Activated CD4-positive, alpha-beta T cell treated with anti-CD3 and anti-CD28 coated beads for 1 hour (primary cell): ENCODE measurements around the gene NSUN7.
"Not testable (repeated sequence)": the region's sequence is repeated elsewhere in the genome, so short reads cannot be mapped to it uniquely, and the experiment has no call there.

Experiments
- DNase-seq: peaks from one replicate; pipeline ENCODE4 v3.0.0-alpha.2; 2020

NSUN7 gene

DNA sequence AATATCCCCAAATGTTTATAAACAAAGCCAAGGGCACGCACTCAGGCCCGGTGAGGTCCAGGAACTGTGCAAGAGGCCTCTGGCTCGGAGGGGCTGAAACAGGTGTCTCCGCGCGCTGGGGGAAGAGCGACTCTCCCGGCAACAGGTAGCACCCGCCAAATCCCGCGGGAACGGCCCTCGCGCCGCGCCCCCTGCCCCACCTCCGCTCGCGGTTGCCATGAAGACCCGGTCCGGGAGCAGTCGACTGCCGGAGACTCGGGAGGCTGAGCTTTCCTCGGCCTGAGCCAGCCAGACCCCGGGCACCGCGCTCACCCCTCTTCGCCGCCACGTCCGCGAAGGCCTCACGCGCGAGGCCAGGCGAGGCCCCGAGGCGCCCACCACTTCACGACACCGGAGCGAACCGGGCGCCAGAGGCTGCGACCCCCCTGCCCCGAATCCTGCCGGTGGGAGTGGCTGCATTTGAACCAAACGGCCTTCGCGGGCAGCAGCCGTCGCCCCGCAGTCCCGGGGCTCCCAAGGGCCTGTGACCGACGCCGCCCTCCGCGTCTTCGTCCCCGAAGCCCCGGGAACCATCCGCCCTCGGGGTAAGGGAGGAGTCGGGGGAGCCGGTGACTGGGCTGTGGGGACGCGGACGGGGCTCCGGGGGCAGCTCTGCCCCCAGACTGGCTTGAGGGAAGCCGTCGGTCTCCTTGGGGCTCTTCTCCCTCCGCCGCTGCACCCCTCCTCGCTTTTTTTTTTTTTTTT is at the start of gene NSUN7:
Gene NSUN7, plus strand, starts transcription at position 239 of the 744 bp plus-strand sequence. CDS start 739 bp downstream, outside the sequence.
- no peak for DNase-seq

DNA sequence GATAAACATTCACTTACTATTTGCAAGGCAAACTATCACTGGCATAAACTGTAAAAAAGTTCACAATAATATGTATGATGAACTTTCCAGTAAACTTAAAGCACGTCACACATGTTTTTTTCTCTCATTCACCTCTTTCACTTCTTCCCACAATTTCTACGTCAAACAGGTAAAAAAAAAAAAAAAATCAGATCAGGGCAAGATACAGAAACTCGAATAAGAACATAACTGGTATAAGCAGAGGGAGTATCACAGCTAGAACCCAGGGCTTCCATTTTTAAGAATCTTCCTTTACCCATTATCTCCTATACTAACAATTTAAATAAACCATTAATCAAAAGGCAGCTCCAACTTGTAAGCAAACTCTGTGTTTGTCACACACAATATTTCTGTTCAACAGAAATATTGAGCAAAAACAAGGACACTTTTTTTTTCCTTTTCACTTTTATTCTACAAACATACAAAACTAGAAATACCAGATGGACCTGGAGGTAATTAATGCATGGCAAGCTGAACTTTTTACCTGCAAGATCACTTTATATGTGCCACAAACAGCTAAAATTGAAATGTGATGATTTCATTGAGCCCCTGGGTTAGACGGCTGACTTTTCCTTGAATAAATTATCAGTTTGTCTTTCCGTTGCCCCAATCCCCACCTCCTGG is 47.5 kb upstream of the NSUN7 start:
- no peak for DNase-seq

GRCh38 chr4:40702800-40703151 is 47.0 kb upstream of the NSUN7 start:
- DNase-seq, result no peak

DNA sequence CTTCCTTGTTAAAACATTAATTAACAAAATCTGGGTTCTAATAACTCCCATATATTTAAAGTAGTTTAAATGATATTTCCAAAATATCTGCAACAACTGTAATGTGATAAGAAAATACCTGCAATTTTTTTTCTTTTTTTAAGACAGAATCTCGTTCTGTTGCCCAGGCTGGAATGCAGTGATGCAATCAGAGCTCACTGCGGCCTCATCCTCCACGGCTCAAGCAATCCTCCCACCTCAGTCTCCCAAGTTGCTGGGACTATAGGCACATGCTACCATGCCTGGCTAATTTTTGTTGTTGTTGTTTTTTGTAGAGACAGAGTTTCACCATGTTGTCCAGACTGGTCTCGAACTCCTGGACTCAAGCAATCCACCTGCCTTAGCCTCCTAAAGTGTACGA is 45.7 kb upstream of the NSUN7 start:
- DNase-seq, result no peak

DNA sequence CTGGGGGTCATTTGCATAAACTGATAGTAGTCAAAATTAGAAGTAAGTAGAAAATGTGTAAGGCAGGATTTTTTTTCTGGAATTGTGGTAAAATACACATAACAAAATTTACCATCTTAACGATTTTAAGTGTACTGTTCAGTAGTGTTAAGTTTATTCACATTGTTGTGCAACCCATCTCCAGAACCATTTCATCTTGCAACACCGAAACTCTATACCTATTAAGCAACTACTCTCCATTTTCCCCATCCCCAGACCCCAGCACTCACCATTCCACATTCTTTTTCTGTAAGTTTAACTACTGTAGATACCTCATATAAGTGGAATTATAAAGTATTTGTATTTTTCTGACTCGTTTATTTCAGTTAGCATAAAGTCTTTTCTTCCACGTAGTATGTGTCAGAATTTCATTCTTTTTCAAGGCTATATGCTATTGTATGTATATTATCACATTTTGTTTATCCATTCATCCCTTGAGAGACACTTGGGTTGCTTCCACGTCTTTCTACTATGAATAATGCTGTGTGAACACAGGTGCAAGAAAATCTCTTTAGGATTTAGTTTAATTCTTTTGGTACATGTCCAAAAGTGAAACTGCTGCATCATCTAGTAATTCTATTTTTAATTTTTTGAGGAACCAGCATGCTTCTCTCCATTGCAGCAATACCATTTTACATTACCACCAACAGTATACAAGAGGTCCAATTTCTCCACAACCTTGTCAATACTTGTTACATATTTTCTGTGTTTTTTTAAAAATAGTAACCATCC is 39.1 kb upstream of the NSUN7 start:
- DNase-seq, result no peak

- DNase-seq, result not testable (repeated sequence)
These were observed 36.8 kb upstream of the NSUN7 start for GRCh38 chr4:40713001-40713400.

DNA sequence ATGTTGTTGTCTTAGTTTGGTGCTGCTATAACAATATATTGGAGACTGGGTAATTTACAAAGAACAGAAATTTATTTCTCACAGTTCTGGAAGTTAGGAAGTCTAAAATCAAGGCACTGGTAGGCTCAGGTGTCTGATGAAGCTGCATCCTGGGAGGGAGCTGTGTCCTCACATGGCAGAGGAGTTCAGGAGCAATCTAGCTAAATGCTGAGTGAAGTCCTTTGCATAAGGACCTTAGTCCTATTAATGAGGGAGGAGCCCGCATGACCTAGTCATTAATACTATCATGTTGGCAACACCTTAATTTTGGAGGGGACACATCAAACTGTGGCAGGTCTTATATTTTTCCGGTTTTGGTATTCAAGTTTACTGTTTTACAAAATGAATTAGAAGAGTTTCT is 36.0 kb upstream of the NSUN7 start:
- no peak for DNase-seq

- DNase-seq, result no peak
These were observed 31.2 kb upstream of the NSUN7 start for GRCh38 chr4:40718586-40718985.

- DNase-seq, result no peak
These were observed 30.6 kb upstream of the NSUN7 start for GRCh38 chr4:40719008-40719623.

- DNase-seq, result no peak
These were observed 29.4 kb upstream of the NSUN7 start for GRCh38 chr4:40720351-40720750.

DNA sequence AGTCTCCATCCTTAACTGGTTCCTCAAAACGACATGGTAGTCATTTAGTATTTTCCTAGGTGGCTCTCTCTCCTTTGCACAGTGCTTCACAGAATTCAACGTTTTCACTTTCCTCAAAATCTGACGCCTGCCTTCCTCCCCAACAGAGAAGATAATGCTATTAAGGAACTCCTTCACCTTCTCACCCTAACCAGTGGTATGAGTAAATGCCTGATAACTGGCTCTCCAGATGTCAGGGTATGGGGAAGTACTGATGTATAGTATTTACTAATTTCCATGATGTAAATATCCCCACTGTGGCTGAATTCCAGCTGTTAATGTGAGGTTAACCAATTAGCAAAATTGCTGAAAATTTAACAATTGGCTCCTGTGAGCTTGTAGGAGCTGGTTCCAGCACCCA is 28.8 kb upstream of the NSUN7 start:
- no peak for DNase-seq

GRCh38 chr4:40721730-40722171 is 28.0 kb upstream of the NSUN7 start:
- no peak for DNase-seq

DNA sequence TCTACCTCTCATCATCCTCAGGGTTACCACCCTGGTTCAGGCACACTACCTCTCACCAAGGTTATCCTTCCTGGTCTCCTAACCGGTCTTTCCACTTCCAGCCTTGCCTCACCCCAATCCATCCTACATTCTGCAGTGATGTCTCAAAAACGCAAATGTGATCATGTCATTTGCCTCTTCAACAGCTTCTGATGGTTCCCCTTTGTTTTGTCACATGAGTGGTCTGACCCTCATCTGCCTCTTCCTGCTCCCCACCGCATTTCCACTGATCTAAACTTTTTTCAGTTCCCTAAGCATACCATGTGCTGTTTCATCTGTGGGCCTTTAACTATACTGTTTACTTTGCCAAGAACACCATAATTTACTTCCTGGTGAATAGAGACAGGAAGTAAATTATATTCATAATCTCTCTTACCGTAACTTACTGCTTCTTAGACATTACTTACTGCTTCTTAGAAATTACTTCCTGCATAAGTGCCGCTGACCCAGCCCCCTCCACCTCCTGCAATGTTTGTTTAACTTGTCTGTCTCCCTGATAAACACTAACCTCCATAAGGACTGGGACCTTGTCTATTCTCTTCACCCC is 27.1 kb upstream of the NSUN7 start:
- DNase-seq, result no peak

- no peak for DNase-seq
These were observed 26.0 kb upstream of the NSUN7 start for GRCh38 chr4:40723728-40724127.

DNA sequence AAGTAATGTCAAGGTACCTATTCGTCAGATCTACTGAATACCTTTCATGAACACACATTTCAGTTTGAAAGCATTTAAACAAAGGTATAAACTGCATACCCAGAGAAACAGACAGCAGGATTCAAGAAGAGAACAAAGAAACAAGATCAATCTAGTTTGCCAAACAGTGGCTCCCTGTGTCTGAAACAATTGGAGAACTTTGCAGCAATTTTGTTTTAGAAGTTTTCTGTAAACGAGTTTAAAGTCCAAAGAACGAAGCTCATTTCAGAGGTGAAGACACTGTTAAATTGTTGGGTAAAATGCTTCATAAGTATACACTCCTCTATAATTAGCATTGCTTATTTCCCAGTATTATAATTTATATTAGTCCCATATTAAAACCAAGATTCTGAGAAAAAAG is 21.4 kb upstream of the NSUN7 start:
- DNase-seq, result no peak

GRCh38 chr4:40729555-40729954 is 20.2 kb upstream of the NSUN7 start:
- DNase-seq, result no peak

- DNase-seq, result no peak
These were observed 19.6 kb upstream of the NSUN7 start for GRCh38 chr4:40730091-40730679.

GRCh38 chr4:40731361-40731760 is 18.4 kb upstream of the NSUN7 start:
- no peak for DNase-seq

DNA sequence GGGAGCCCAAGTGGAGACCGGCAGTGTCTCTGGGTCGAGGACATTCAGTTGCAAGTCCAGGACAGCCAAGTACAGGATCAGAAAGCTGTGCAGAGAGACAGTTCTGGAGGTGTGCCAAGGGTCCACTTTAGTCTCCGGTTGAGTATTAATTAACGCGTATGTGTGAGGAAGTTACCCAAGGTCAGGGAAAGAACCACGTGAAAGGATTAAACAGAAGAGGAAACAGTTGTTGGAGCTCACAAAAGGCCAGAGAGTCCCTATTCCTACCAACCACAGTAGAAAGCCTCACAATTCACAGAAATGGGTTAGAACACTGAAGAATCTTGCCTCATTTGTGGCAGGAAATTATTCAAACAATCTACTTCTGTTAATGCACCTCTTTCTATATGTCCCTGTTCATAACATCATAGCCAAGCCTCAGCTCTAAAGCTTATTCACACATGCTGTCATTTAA is 17.9 kb upstream of the NSUN7 start:
- DNase-seq, result no peak

DNA sequence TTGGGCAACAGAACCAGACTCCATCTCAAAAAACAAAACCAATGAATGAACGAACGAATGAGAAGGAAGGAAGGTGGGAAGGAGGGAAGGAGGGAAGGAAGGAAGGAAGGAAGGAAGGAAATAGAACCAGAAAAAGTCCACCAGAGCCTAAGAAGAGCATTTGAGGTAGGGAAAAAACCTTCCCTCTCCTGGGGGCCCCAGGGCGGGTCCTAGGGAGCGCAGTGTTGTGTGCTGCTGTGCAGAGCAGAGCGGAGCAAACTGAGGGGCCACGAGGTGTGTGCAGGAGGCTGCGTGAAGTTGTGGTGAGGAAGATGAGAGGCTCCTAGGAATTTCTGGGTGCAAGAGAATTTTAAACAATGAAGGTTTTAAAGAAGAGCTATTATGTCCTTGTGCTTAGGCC is 16.0 kb upstream of the NSUN7 start:
- no peak for DNase-seq

DNA sequence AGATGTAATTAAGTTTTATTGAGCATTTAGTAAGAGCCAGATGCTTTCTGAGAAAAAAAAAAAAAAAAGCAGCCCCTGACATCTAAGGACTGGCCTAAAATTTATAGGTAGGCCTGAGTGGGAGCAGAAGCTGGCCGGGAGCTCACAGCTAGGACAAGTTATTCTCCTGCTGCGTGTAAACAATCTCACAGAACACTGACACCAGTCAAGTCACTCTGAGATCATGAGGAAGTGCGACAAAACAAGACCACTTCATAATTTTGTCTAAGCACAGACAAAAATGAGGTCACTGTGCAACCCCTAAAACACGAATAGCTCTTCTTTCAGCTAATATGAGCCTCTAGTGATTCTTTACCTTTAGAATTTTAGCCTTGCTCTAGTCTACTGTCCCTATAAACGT is 15.3 kb upstream of the NSUN7 start:
- DNase-seq, result no peak

- DNase-seq, result no peak
These were observed 12.8 kb upstream of the NSUN7 start for GRCh38 chr4:40736910-40737309.

DNA sequence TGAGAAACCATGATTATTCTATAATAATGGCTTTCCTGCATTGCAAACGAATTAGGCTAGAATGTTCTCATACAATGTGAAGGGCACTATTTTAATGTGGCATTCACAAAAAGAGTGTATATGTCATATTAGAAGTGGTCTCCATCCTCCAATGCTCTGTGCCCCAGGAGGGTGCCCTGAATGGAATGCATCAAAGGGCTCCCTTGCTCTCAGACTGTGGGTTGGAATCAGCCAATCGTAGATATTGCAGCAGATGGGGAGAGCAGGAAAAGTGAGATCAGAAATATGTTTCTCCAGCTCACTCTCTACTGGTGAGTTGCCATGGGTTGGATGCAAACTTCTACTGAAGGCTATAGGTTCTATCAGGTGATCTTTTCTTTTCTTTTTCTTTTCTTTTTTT is 11.9 kb upstream of the NSUN7 start:
- DNase-seq, result no peak
